ENCODE results near the gene PRRT3. TPM values are rescaled to one million over a fixed set of nuclear protein-coding genes. Genes with fewer than 3 reads are reported as not detected.
A peak's percentile ranks its signal among the peaks of the same experiment; 100 is the strongest.

Gene PRRT3
- total and polyA plus RNA-seq, 2 of the 13 experiments (the other 11 are each of a cell fraction or from before 2014, with no cell fraction given): 0.22 to 0.44 TPM

DNA sequence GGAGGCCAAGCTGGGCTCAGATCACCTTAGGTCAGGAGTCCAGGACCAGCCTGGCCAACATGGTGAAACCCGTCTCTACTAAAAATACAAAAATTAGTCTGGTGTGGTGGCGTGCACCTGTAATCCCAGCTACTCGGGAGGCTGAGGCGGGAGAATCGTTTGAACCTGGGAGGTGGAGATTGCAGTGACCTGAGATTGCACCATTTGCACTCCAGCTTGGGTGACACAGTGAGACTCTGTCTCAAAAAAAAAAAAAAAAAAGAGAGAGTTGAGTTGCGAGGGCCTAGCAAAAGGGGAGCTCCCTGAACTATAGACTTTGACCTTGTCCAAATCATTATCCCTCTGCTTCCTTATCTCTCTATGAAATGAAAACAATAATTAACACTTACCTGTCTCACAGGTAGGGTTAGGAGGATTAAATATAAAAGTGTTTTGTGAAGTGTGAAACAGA lies 51.2 kb downstream of the PRRT3 start (continued):
- TF ChIP-seq, protein P1, sequence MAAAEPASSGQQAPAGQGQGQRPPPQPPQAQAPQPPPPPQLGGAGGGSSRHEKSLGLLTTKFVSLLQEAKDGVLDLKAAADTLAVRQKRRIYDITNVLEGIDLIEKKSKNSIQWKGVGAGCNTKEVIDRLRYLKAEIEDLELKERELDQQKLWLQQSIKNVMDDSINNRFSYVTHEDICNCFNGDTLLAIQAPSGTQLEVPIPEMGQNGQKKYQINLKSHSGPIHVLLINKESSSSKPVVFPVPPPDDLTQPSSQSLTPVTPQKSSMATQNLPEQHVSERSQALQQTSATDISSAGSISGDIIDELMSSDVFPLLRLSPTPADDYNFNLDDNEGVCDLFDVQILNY (CRISPR knock-in tag; conservative IDR thresholded peaks at IDR 0.05): 0 out of 2 replicates have a peak, but pooled peaks have one; percentile 29
- peak; percentile 81 for TF ChIP-seq ELF3 (CRISPR knock-in tag; IDR thresholded peaks at IDR 0.05)

DNA sequence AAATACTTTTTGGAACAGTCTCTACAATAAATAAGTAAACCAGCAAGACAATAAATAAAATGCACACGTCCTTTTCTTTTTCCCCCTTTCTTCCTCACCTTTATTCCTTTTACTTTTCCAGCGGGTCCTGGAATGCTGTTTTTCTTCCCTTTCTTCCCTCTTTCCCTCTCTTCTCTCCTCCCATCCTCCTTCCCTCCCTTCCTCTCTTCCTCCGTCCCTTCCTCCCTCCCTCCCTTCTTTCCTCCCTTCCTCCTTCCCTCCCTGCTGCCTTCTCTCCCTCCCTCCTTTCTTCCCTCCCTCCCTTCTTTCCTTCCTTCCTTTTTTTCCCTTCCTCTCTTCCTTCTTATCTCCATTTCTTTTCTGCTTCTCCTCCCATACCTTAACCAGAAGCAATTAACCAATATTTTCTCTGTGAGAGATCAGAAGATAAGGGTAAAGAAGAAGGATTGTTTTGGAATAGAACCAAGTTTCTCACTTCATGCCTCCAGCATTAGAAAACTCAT lies 52.9 kb downstream of the PRRT3 start:
- ChIA-PET POLR2A (interaction anchor here (0.8 to 9.3 kb wide), 3 partner anchors 14 to 36 kb away, joined by 3 to 298 read pairs (median 153); partner anchors contain the start of gene IL17RC), CTCF (ENCODE audit: low intra/inter-chr PET ratio, low total read pairs) (no interaction called here)
- H3K79me2 ChIP-seq (ENCODE audit: insufficient read depth, low read length): peaks cover 15% of the 10 kb centered on the region
- H3K9ac ChIP-seq (ENCODE audit: insufficient read depth, low read depth, low read length): peak overlapping the region; percentile 85
- peak overlapping the region; percentile 100 for H3K27ac ChIP-seq (ENCODE audit: extremely low read length, insufficient read depth, low read length)
- peaks cover 86% of the 10 kb centered on the region for H3K4me1 ChIP-seq (ENCODE audit: insufficient read depth, low read length)
- peak overlapping the region; percentile 98 for H3K4me2 ChIP-seq (ENCODE audit: low read depth, low read length)
- no peaks in the 10 kb centered on the region; a peak in 1 of 5 replicates for H3K36me3 ChIP-seq (replicated peaks in 1 of 2; ENCODE audit: control insufficient read depth in 1 of 2, insufficient read depth in 2 of 2, low read length in 2 of 2)
- no peaks in the 10 kb centered on the region for H3K9me3 ChIP-seq (ENCODE audit: low read length)
- H2AFZ ChIP-seq (ENCODE audit: low read length): no peak overlapping the region
- DNase-seq (ENCODE audit: low spot score) (no peak), ATAC-seq (no peak), FAIRE-seq (no peak)
- in situ Hi-C loops (cut with HindIII; ENCODE audit: extremely low pct_ligation_motif_present, low pct_unique_long_range_greater_than_20kb) (loop anchor here (5.0 kb wide), 1 partner anchor 37 kb away; no protein-coding TSS in a partner anchor), intact Hi-C loops (cut with micrococcal nuclease; ENCODE audit: unreplicated experiment) (loop anchor here (2.0 to 5.0 kb wide), 2 partner anchors 15 to 33 kb away; partner anchors contain the start of gene CRELD1)
- WGBS (ENCODE audit: low lambda C conversion rate): 11% methylated on average over 3 of the region's 3 CpGs
- H3K4me3 ChIP-seq (replicated peaks in 1 of 3; ENCODE audit: insufficient read depth in 1 of 3, low read depth in 2 of 3, low read length in 3 of 3): peak overlapping the region; percentile 34 to 67 (median 41)
- no peaks in the 10 kb centered on the region; a peak in 1 of 5 replicates for H3K27me3 ChIP-seq (ENCODE audit: control insufficient read depth in 1 of 2, insufficient read depth in 2 of 2, low read length in 2 of 2)
- H4K20me1 ChIP-seq (ENCODE audit: insufficient read depth, low read length): no peaks in the 10 kb centered on the region
- BruUV-seq (replicated peaks): no TSS peak
- TF ChIP-seq NKX3-1 (CRISPR knock-in tag; IDR thresholded peaks at IDR 0.05) (no peak), PCBP1 (IDR thresholded peaks at IDR 0.05; ENCODE audit: borderline replicate concordance, low read depth, low read length) (0 out of 2 replicates have a peak, but pooled peaks have one; percentile 81), HNRNPK (IDR thresholded peaks at IDR 0.05; ENCODE audit: low read depth, low read length, poor library complexity, severe bottlenecking) (peak; percentile 69), KLF16 (CRISPR knock-in tag; IDR thresholded peaks at IDR 0.05) (no peak), PCBP2 (optimal IDR thresholded peaks at IDR 0.05; ENCODE audit: low read depth, low read length, poor library complexity, severe bottlenecking) (peak; percentile 96), ZNF589 (CRISPR knock-in tag; conservative IDR thresholded peaks at IDR 0.05) (no peak), ZNF879 (CRISPR knock-in tag; IDR thresholded peaks at IDR 0.05) (no peak), GFI1 (CRISPR knock-in tag; IDR thresholded peaks at IDR 0.05; ENCODE audit: borderline replicate concordance) (no peak), MYC (CRISPR knock-in tag; IDR thresholded peaks at IDR 0.05; ENCODE audit: borderline replicate concordance) (no peak), TAF15 (IDR thresholded peaks at IDR 0.05; ENCODE audit: low read depth, low read length, poor library complexity, severe bottlenecking) (no peak), ARNT (IDR thresholded peaks at IDR 0.05) (no peak), NPAS2 (CRISPR knock-in tag; IDR thresholded peaks at IDR 0.05; ENCODE audit: borderline replicate concordance) (no peak)
- TF ChIP-seq, protein P2, sequence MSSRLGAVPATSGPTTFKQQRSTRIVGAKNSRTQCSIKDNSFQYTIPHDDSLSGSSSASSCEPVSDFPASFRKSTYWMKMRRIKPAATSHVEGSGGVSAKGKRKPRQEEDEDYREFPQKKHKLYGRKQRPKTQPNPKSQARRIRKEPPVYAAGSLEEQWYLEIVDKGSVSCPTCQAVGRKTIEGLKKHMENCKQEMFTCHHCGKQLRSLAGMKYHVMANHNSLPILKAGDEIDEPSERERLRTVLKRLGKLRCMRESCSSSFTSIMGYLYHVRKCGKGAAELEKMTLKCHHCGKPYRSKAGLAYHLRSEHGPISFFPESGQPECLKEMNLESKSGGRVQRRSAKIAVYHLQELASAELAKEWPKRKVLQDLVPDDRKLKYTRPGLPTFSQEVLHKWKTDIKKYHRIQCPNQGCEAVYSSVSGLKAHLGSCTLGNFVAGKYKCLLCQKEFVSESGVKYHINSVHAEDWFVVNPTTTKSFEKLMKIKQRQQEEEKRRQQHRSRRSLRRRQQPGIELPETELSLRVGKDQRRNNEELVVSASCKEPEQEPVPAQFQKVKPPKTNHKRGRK (CRISPR knock-in tag; IDR thresholded peaks at IDR 0.05): 0 out of 2 replicates have a peak, but pooled peaks have one; percentile 56
- TF ChIP-seq, protein P3, sequence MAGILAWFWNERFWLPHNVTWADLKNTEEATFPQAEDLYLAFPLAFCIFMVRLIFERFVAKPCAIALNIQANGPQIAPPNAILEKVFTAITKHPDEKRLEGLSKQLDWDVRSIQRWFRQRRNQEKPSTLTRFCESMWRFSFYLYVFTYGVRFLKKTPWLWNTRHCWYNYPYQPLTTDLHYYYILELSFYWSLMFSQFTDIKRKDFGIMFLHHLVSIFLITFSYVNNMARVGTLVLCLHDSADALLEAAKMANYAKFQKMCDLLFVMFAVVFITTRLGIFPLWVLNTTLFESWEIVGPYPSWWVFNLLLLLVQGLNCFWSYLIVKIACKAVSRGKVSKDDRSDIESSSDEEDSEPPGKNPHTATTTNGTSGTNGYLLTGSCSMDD (CRISPR knock-in tag; IDR thresholded peaks at IDR 0.05): no peak
- TF ChIP-seq, protein P4, sequence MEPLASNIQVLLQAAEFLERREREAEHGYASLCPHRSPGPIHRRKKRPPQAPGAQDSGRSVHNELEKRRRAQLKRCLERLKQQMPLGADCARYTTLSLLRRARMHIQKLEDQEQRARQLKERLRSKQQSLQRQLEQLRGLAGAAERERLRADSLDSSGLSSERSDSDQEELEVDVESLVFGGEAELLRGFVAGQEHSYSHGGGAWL (CRISPR knock-in tag; IDR thresholded peaks at IDR 0.05): no peak
- TF ChIP-seq, protein P5, sequence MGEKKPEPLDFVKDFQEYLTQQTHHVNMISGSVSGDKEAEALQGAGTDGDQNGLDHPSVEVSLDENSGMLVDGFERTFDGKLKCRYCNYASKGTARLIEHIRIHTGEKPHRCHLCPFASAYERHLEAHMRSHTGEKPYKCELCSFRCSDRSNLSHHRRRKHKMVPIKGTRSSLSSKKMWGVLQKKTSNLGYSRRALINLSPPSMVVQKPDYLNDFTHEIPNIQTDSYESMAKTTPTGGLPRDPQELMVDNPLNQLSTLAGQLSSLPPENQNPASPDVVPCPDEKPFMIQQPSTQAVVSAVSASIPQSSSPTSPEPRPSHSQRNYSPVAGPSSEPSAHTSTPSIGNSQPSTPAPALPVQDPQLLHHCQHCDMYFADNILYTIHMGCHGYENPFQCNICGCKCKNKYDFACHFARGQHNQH (CRISPR knock-in tag; IDR thresholded peaks at IDR 0.05): no peak

Measured in HepG2 (cell line).